HepG2 (cell line): ENCODE measurements around the gene SNX30. TPM values are rescaled to one million over a fixed set of nuclear protein-coding genes. Genes with fewer than 3 reads are reported as not detected.

Source experiments
- ATF6 ChIP-seq: sonication (generic); formaldehyde crosslinking; conservative IDR thresholded peaks from 2 replicates; pipeline ENCODE4 v1.4.0; 2020; ENCODE audit warnings: missing genetic modification reagents
- FOXO4 ChIP-seq: sonication (generic); formaldehyde crosslinking; conservative IDR thresholded peaks from 2 replicates; pipeline ENCODE4 v1.8.1; 2023; ENCODE audit warnings: missing genetic modification reagents
- HIVEP1 ChIP-seq: sonication (generic); formaldehyde crosslinking; IDR thresholded peaks from 2 replicates; pipeline ENCODE4 v1.4.0; 2020; ENCODE audit warnings: mild to moderate bottlenecking, missing genetic modification reagents
- MBD4 ChIP-seq: IDR thresholded peaks from 2 replicates; pipeline ENCODE4 v1.6.1; 2012; ENCODE audit warnings: low read length, inconsistent platforms, borderline replicate concordance
- MEIS2 ChIP-seq: sonication (generic); formaldehyde crosslinking; IDR thresholded peaks from 2 replicates; pipeline ENCODE4 v1.9.0; 2021; ENCODE audit warnings: mild to moderate bottlenecking, missing genetic modification reagents
- MXD4 ChIP-seq: IDR thresholded peaks from 2 replicates; pipeline ENCODE4 v1.6.1; 2016; ENCODE audit warnings: mild to moderate bottlenecking, missing biosample characterization, missing genetic modification reagents
- RAD51 ChIP-seq: fragments of 450-650 bp; IDR thresholded peaks from 2 replicates; pipeline ENCODE4 v1.6.1; 2016; ENCODE audit warnings: borderline replicate concordance
- SIN3A ChIP-seq: IDR thresholded peaks from 2 replicates; pipeline ENCODE4 v1.6.1; 2011; ENCODE audit warnings: low read depth, mild to moderate bottlenecking, control low read depth, low read length, borderline replicate concordance
- SP140L ChIP-seq: sonication (generic); formaldehyde crosslinking; IDR thresholded peaks from 2 replicates; pipeline ENCODE4 v1.4.0; 2020; ENCODE audit warnings: missing genetic modification reagents, borderline replicate concordance
- ZBTB43 ChIP-seq: sonication (generic); formaldehyde crosslinking; conservative IDR thresholded peaks from 2 replicates; pipeline ENCODE4 v1.4.0; 2020; ENCODE audit warnings: missing genetic modification reagents
- ZNF407 ChIP-seq: sonication (generic); formaldehyde crosslinking; IDR thresholded peaks from one replicate; pipeline ENCODE4 v1.5.1; 2020; ENCODE audit warnings: mild to moderate bottlenecking, missing genetic modification reagents; ENCODE audit errors: not compliant biosample characterization
- ZNF597 ChIP-seq: sonication (generic); formaldehyde crosslinking; IDR thresholded peaks from 2 replicates; pipeline ENCODE4 v1.5.0; 2020; ENCODE audit warnings: missing genetic modification reagents
- polyA plus RNA-seq, 8 experiments: library from polyadenylated mRNA; depleted of rRNA in 3 of 8; stranded (reverse) in 7 of 8; unstranded in 1 of 8; fragments of >200 nt; fragmentation: Illumina TruSeq in 4 of 8; extraction: Trizol in 4 of 8; gene quantifications; 2 replicates each; pipeline versions ENCODE4 v1.2.1 to v1.2.3, GENCODE V29; 2011 to 2016; ENCODE audit warnings: low read depth in 4 of 8, missing spikeins in 1 of 8, mixed read lengths in 1 of 8; ENCODE audit not compliant: insufficient read depth in 1 of 8
- total RNA-seq, 5 experiments: library from RNA; depleted of rRNA; stranded (reverse); fragments of >200 nt; fragmentation: Illumina TruSeq; extraction: Trizol; gene quantifications; 2 replicates each; pipeline ENCODE4 v1.2.3, GENCODE V29; 2016; ENCODE audit warnings: low read depth in 1 of 5

Gene SNX30
- total and polyA plus RNA-seq, 2 of the 13 experiments (the other 11 are each of a cell fraction or from before 2014, with no cell fraction given), result 4.4 to 12.4 TPM

- TF ChIP-seq ZNF597 (CRISPR knock-in tag) (no peak), SP140L (CRISPR knock-in tag) (no peak), FOXO4 (CRISPR knock-in tag) (0 out of 2 replicates have a peak, but pooled peaks have one; percentile 71), ZNF407 (CRISPR knock-in tag) (peak; percentile 67), ZBTB43 (peak; percentile 58; the same call in 1 of the 2 replicates), RAD51 (peak; percentile 43; the same call in 1 of the 2 replicates), MXD4 (0 out of 2 replicates have a peak, but pooled peaks have one; percentile 34), MBD4 (no peak), SIN3A (peak; percentile 57; the same call in 1 of the 2 replicates), HIVEP1 (CRISPR knock-in tag) (peak; percentile 23; the same call in 1 of the 2 replicates), MEIS2 (peak; percentile 62; the same call in 1 of the 2 replicates), ATF6 (no peak)
Measured at GRCh38 chr9:112751056-112751795, 666 bp downstream of the SNX30 start (continued).
